Measurements from ENCODE around the gene LSAMP.

Gene LSAMP

DNA sequence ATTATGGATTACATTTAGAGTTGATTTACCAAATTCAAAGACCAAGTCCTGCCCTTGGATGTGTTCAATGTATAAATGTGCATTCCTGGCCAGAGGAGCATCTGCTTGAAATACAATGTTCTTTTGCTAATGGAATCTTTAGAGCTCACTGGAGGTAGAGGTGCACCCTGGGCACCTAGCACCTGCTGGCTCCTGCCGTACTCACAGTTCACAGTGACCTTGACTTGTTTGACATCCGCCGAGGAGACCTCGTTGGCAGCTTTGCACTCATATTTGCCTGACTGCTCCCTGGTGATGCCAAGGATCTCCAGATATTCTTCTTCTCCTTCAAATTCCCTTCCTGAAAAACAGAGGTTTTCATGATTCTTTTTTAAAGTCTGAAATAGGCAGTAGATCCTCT lies 593.0 kb downstream of the LSAMP start:
- Histone ChIP-seq H2BK12ac (ENCODE audit: low read length) (no peak overlapping the region), H3K9ac (ENCODE audit: low read length) (no peak overlapping the region), H3K79me2 (ENCODE audit: control insufficient read depth, insufficient read depth, low read length, poor library complexity) (no peaks in the 10 kb centered on the region), H2AK5ac (ENCODE audit: low read length) (no peak overlapping the region), H3K14ac (ENCODE audit: low read length) (no peak overlapping the region), H3K18ac (ENCODE audit: low read length) (no peak overlapping the region), H4K8ac (ENCODE audit: low read depth, low read length) (no peak overlapping the region), H3K4me1 (ENCODE audit: control insufficient read depth in 1 of 2, insufficient read depth in 2 of 2, low read length in 2 of 2) (no peaks in the 10 kb centered on the region), H3K27me3 (ENCODE audit: insufficient read depth, low read length) (no peaks in the 10 kb centered on the region), H4K12ac (ENCODE audit: low read depth, low read length) (no peak overlapping the region), H3K36me3 (ENCODE audit: control insufficient read depth in 1 of 2, insufficient read depth in 2 of 2, low read length in 2 of 2) (no peaks in the 10 kb centered on the region), H2BK120ac (ENCODE audit: insufficient read depth, low read length, poor library complexity) (no peak overlapping the region), H3K79me1 (ENCODE audit: low read length) (no peaks in the 10 kb centered on the region), H4K91ac (ENCODE audit: low read depth, low read length) (no peak overlapping the region), H2AFZ (ENCODE audit: insufficient read depth, low read length, poor library complexity) (no peak overlapping the region), H3K9me3 (ENCODE audit: insufficient read depth, low read depth, low read length) (no peaks in the 10 kb centered on the region), H3K4me2 (ENCODE audit: low read length) (no peak overlapping the region), H2BK5ac (ENCODE audit: low read depth, low read length, poor library complexity) (no peak overlapping the region), H3K27ac (ENCODE audit: low read depth, low read length) (no peak overlapping the region), H3K4me3 (ENCODE audit: low read depth, low read length) (no peak overlapping the region), H3K4ac (ENCODE audit: low read depth, low read length) (no peak overlapping the region), H3K23ac (ENCODE audit: low read length) (no peak overlapping the region)
- DNase-seq, result no peak
- no CpG with 5 or more reads among the region's 4 CpGs for WGBS (ENCODE audit: extremely low coverage, insufficient coverage, insufficient read length)

DNA sequence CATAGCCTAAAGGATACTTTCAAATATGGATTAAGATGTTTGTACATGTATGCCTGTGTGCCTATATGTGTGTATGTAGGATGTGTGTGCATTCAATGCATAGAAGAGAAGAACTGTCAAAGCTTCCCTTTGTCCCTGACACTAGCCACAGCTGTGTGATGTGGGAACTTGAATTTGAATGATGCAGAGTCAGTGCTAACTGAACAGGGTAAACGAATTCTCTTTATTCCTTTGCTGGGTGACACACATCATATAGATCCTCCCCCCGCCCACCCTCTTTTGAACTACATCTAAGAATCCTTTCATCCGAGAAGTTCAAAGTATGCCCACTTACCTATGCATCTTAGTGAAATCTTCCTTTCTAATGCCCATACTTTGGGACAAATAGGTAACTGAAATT lies 593.7 kb downstream of the LSAMP start:
- Histone ChIP-seq H3K4ac (ENCODE audit: low read depth, low read length) (no peak overlapping the region), H2BK12ac (ENCODE audit: low read length) (no peak overlapping the region), H3K9ac (ENCODE audit: low read length) (no peak overlapping the region), H3K18ac (ENCODE audit: low read length) (no peak overlapping the region), H3K79me2 (ENCODE audit: control insufficient read depth, insufficient read depth, low read length, poor library complexity) (no peaks in the 10 kb centered on the region), H2AK5ac (ENCODE audit: low read length) (no peak overlapping the region), H3K4me1 (ENCODE audit: control insufficient read depth in 1 of 2, insufficient read depth in 2 of 2, low read length in 2 of 2) (no peaks in the 10 kb centered on the region), H4K8ac (ENCODE audit: low read depth, low read length) (no peak overlapping the region), H3K4me2 (ENCODE audit: low read length) (no peak overlapping the region), H3K4me3 (ENCODE audit: low read depth, low read length) (no peak overlapping the region), H2BK120ac (ENCODE audit: insufficient read depth, low read length, poor library complexity) (no peak overlapping the region), H3K14ac (ENCODE audit: low read length) (no peak overlapping the region), H3K27me3 (ENCODE audit: insufficient read depth, low read length) (no peaks in the 10 kb centered on the region), H2AFZ (ENCODE audit: insufficient read depth, low read length, poor library complexity) (no peak overlapping the region), H3K36me3 (ENCODE audit: control insufficient read depth in 1 of 2, insufficient read depth in 2 of 2, low read length in 2 of 2) (no peaks in the 10 kb centered on the region), H2BK5ac (ENCODE audit: low read depth, low read length, poor library complexity) (no peak overlapping the region), H3K9me3 (ENCODE audit: insufficient read depth, low read depth, low read length) (no peaks in the 10 kb centered on the region), H4K12ac (ENCODE audit: low read depth, low read length) (no peak overlapping the region), H3K27ac (ENCODE audit: low read depth, low read length) (no peak overlapping the region), H3K79me1 (ENCODE audit: low read length) (no peaks in the 10 kb centered on the region), H4K91ac (ENCODE audit: low read depth, low read length) (no peak overlapping the region), H3K23ac (ENCODE audit: low read length) (no peak overlapping the region)
- no CpG with 5 or more reads among the region's 3 CpGs for WGBS (ENCODE audit: extremely low coverage, insufficient coverage, insufficient read length)
- DNase-seq, result no peak

DNA sequence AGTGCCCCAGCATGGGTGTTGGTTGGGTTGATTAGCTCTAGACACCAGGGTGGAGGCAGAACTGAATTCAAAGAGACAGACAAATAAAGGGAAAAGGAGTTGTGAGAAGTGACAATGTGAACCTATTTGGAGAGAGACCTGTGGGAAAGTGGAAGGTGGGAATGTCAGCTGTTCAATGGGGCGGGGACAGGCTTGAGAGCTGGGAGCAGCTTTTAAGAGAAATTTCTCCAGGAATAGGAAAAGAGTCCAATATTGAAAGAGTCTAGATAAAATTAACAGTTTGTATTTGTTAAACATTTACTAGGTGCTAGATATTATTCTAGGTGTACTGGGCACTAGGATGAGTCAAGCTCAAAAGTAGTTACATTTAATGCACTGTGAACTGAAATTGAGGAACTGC lies 596.6 kb downstream of the LSAMP start:
- Histone ChIP-seq H4K12ac (ENCODE audit: low read depth, low read length) (no peak overlapping the region), H3K14ac (ENCODE audit: low read length) (no peak overlapping the region), H4K91ac (ENCODE audit: low read depth, low read length) (no peak overlapping the region), H2AFZ (ENCODE audit: insufficient read depth, low read length, poor library complexity) (no peak overlapping the region), H3K9ac (ENCODE audit: low read length) (no peak overlapping the region), H2BK120ac (ENCODE audit: insufficient read depth, low read length, poor library complexity) (no peak overlapping the region), H3K79me2 (ENCODE audit: control insufficient read depth, insufficient read depth, low read length, poor library complexity) (no peaks in the 10 kb centered on the region), H3K4me2 (ENCODE audit: low read length) (no peak overlapping the region), H3K18ac (ENCODE audit: low read length) (no peak overlapping the region), H3K36me3 (ENCODE audit: control insufficient read depth in 1 of 2, insufficient read depth in 2 of 2, low read length in 2 of 2) (no peaks in the 10 kb centered on the region), H3K79me1 (ENCODE audit: low read length) (no peaks in the 10 kb centered on the region), H2AK5ac (ENCODE audit: low read length) (no peak overlapping the region), H3K4me3 (ENCODE audit: low read depth, low read length) (no peak overlapping the region), H2BK12ac (ENCODE audit: low read length) (no peak overlapping the region), H3K4me1 (ENCODE audit: control insufficient read depth in 1 of 2, insufficient read depth in 2 of 2, low read length in 2 of 2) (no peaks in the 10 kb centered on the region), H3K27me3 (ENCODE audit: insufficient read depth, low read length) (no peaks in the 10 kb centered on the region), H4K8ac (ENCODE audit: low read depth, low read length) (no peak overlapping the region), H3K27ac (ENCODE audit: low read depth, low read length) (no peak overlapping the region), H3K4ac (ENCODE audit: low read depth, low read length) (no peak overlapping the region), H3K23ac (ENCODE audit: low read length) (no peak overlapping the region), H3K9me3 (ENCODE audit: insufficient read depth, low read depth, low read length) (no peaks in the 10 kb centered on the region), H2BK5ac (ENCODE audit: low read depth, low read length, poor library complexity) (no peak overlapping the region)
- no peak for DNase-seq
- no CpG with 5 or more reads among the region's 1 CpG for WGBS (ENCODE audit: extremely low coverage, insufficient coverage, insufficient read length)

DNA sequence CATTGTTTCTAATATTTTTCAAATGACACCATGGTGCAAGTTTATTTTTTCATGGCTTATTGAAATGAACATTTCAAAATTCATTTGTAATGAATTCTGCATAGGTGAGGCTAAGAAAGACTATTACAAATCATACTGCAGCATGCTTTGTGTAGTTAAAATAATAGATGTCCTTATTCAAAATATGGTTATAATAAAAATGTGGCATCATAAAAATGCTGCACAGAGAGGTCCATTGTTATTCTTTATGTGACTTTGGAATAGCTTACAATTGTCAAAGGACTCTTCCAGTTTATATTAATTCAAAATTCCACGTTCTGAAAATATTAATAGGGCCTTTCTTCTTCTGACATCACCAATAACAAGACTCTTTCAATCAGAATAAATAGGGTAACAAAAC lies 599.3 kb downstream of the LSAMP start:
- no CpG with 5 or more reads among the region's 1 CpG for WGBS (ENCODE audit: extremely low coverage, insufficient coverage, insufficient read length)
- Histone ChIP-seq H4K8ac (ENCODE audit: low read depth, low read length) (no peak overlapping the region), H2AK5ac (ENCODE audit: low read length) (no peak overlapping the region)

More for the DNA sequence above, 599.3 kb downstream of the LSAMP start:
- H3K4me1 ChIP-seq (ENCODE audit: control insufficient read depth in 1 of 2, insufficient read depth in 2 of 2, low read length in 2 of 2), result no peaks in the 10 kb centered on the region
- H3K79me2 ChIP-seq (ENCODE audit: control insufficient read depth, insufficient read depth, low read length, poor library complexity), result no peaks in the 10 kb centered on the region
- H3K9ac ChIP-seq (ENCODE audit: low read length), result no peak overlapping the region
- no peak overlapping the region for H3K4ac ChIP-seq (ENCODE audit: low read depth, low read length)
- no peak overlapping the region for H4K91ac ChIP-seq (ENCODE audit: low read depth, low read length)
- no peak overlapping the region for H3K4me3 ChIP-seq (ENCODE audit: low read depth, low read length)
- H3K36me3 ChIP-seq (ENCODE audit: control insufficient read depth in 1 of 2, insufficient read depth in 2 of 2, low read length in 2 of 2), result no peaks in the 10 kb centered on the region
- DNase-seq, result no peak
- H3K23ac ChIP-seq (ENCODE audit: low read length), result no peak overlapping the region
- no peak overlapping the region for H2BK5ac ChIP-seq (ENCODE audit: low read depth, low read length, poor library complexity)
- no peak overlapping the region for H2BK12ac ChIP-seq (ENCODE audit: low read length)
- no peak overlapping the region for H3K18ac ChIP-seq (ENCODE audit: low read length)
- no peaks in the 10 kb centered on the region for H3K9me3 ChIP-seq (ENCODE audit: insufficient read depth, low read depth, low read length)
- no peaks in the 10 kb centered on the region for H3K79me1 ChIP-seq (ENCODE audit: low read length)
- no peak overlapping the region for H3K14ac ChIP-seq (ENCODE audit: low read length)
- no peak overlapping the region for H3K4me2 ChIP-seq (ENCODE audit: low read length)
- no peak overlapping the region for H2AFZ ChIP-seq (ENCODE audit: insufficient read depth, low read length, poor library complexity)
- H3K27ac ChIP-seq (ENCODE audit: low read depth, low read length), result no peak overlapping the region
- no peaks in the 10 kb centered on the region for H3K27me3 ChIP-seq (ENCODE audit: insufficient read depth, low read length)
- H2BK120ac ChIP-seq (ENCODE audit: insufficient read depth, low read length, poor library complexity), result no peak overlapping the region
- no peak overlapping the region for H4K12ac ChIP-seq (ENCODE audit: low read depth, low read length)

Data from trophoblast cell (in vitro differentiated cells and primary cell).